Stimulated activated effector memory CD8-positive, alpha-beta T cell treated with anti-CD3 and anti-CD28 coated beads, Interleukin-12 subunit alpha, Interleukin-12 subunit beta, amount 100 ng/mL, for 72 hours (primary cell): ENCODE results near the gene DCST1.

Experiments
- ATAC-seq: fragments of 150-1000 bp; cut with Tn5 transposase; 2 replicates; pipeline ENCODE4 v1.10.0; 2021
- DNase-seq, 2 donors: peaks; one replicate each; pipeline ENCODE4 v3.0.0; 2021 to 2022; ENCODE audit warnings: low spot score in 2 of 2
- H3K27ac Mint-ChIP-seq: one replicate; pipeline ENCODE4 v1.8.0; 2022; ENCODE audit warnings: mild to moderate bottlenecking, mixed read lengths
- H3K36me3 Mint-ChIP-seq: one replicate; pipeline ENCODE4 v1.8.0; 2022; ENCODE audit warnings: mild to moderate bottlenecking, mixed read lengths
- H3K4me1 Mint-ChIP-seq: one replicate; pipeline ENCODE4 v1.8.0; 2022; ENCODE audit warnings: mixed read lengths
- H3K4me3 Mint-ChIP-seq: one replicate; pipeline ENCODE4 v1.8.0; 2022; ENCODE audit warnings: mild to moderate bottlenecking, mixed read lengths
- H3K9me3 Mint-ChIP-seq: one replicate; pipeline ENCODE4 v1.8.0; 2022; ENCODE audit warnings: mixed read lengths

Gene DCST1

GRCh38 chr1:155007251-155007828 is 26.3 kb upstream of the DCST1 start:
- peak overlapping the region; percentile 93 for H3K4me3 Mint-ChIP-seq
- peak overlapping the region; percentile 91 for H3K27ac Mint-ChIP-seq
- no peak for ATAC-seq

DNA sequence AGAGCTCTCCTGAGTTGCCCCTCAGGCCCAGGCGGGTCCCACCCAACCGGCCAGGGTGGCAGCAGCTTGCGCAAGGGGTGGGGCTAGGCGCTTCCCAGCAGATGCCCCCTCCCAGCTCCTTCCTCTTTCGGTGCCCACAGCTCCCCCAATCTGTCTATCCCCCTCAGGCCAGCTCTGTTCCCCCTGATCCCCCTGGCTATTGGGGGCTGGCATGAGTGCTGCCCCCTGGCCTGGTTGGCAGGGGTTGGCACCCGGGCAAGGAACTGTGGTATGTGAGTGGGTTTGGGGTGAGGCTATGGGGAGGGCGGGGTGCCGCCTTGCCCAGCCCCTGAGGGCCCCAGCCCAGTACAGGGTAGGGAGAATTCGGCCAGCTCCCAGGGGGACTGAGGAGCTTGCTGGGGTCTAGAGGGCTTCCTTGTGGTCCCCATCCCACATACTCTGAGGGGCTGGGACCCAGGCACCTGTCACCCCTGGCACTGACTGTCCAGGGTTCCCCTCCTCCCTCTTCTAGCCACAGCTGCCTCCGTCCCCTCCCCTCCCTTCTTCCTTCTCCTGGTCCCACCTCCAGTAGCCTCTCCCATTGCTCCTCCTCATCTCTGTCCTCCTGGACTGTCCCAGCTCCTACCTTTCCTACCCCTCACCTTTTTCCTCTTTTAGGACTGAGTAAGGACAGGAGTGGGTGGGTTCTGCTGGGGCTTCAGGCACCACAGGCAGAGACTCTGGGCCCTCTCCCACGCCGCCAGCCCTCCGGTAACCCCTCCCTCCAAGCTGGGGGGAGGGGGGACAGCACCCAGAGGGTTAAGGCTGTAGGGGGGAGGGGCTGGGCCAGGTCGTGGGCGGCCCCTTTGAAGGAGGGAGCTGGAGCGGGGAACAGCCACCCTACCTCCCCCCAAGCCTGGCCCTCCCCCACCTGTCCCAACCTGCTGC is 25.3 kb upstream of the DCST1 start:
- ATAC-seq (no peak), DNase-seq (no peak)
- H3K9me3 Mint-ChIP-seq, result no peaks in the 10 kb centered on the region
- H3K4me3 Mint-ChIP-seq, result peak overlapping the region; percentile 74
- H3K4me1 Mint-ChIP-seq, result peaks cover 76% of the 10 kb centered on the region
- peaks cover 11% of the 10 kb centered on the region for H3K36me3 Mint-ChIP-seq
- peak overlapping the region; percentile 97 for H3K27ac Mint-ChIP-seq

More at GRCh38 chr1:155007251-155007828, 26.3 kb upstream of the DCST1 start:
- Mint-ChIP-seq H3K4me1 (peaks cover 70% of the 10 kb centered on the region), H3K36me3 (peaks cover 7% of the 10 kb centered on the region), H3K9me3 (no peaks in the 10 kb centered on the region)
- DNase-seq, result no peak

GRCh38 chr1:155009221-155009711 is 24.4 kb upstream of the DCST1 start:
- Mint-ChIP-seq H3K36me3 (peaks cover 11% of the 10 kb centered on the region), H3K4me3 (peak overlapping the region; percentile 74), H3K4me1 (peaks cover 74% of the 10 kb centered on the region), H3K27ac (peak overlapping the region; percentile 97), H3K9me3 (no peaks in the 10 kb centered on the region)
- DNase-seq, result no peak
- no peak for ATAC-seq

DNA sequence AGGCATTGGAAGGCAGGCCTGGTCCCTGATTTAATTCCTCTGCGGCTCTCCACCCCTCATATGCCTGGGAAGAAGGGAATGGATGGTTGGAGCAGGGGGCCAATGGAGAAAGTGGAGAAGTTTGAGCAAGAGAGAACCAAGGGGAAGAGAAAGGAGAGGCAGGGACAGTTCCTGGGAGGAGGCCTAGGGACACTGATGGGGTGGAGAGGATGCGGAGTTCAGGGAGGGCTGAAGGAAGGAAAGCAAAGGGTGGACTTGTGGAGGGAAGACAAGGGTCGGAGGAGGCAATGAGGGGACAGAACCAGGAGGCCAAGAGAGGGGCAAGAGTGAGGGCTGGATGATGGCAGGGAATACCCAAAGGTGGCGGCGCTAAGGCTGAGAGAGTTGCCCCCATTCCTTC is 23.9 kb upstream of the DCST1 start:
- H3K4me1 Mint-ChIP-seq, result peaks cover 70% of the 10 kb centered on the region

GRCh38 chr1:155010211-155010918 is 23.3 kb upstream of the DCST1 start:
- Mint-ChIP-seq H3K4me1 (peaks cover 67% of the 10 kb centered on the region), H3K4me3 (peak overlapping the region; percentile 74), H3K27ac (peak overlapping the region; percentile 97), H3K36me3 (peaks cover 20% of the 10 kb centered on the region), H3K9me3 (no peaks in the 10 kb centered on the region)
- ATAC-seq (no peak), DNase-seq (no peak)

More for the DNA sequence above, 23.9 kb upstream of the DCST1 start:
- no peak for ATAC-seq
- no peak for DNase-seq
- Mint-ChIP-seq H3K9me3 (no peaks in the 10 kb centered on the region), H3K36me3 (peaks cover 13% of the 10 kb centered on the region), H3K27ac (peak overlapping the region; percentile 97), H3K4me3 (peak overlapping the region; percentile 74)

DNA sequence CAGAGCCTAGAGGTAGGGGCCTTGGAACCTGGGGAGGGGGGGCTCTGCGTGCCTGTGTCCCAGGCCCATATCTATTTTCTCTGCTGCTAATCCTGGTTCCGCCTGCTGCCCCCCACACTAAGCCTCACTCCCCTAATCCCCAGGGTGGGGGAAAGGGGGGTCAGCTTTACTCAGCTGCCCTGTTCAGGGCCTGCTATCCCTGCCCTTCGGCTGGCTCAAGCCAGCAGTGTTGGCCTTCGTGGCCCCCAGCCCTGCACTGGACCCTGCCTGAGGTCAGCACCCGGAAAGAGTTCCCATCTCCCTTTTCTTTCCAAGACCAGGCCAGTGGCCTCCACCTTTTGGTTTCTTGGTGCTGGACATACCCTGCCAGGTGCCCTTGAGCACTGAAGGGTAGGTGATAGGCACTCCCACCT is 22.6 kb upstream of the DCST1 start:
- Mint-ChIP-seq H3K4me3 (peak overlapping the region; percentile 74), H3K36me3 (peaks cover 26% of the 10 kb centered on the region)

GRCh38 chr1:155011437-155012025 is 22.1 kb upstream of the DCST1 start:
- H3K4me3 Mint-ChIP-seq, result peak overlapping the region; percentile 74
- H3K4me1 Mint-ChIP-seq, result peaks cover 67% of the 10 kb centered on the region
- H3K9me3 Mint-ChIP-seq, result no peaks in the 10 kb centered on the region
- no peak for ATAC-seq
- peak overlapping the region; percentile 97 for H3K27ac Mint-ChIP-seq
- H3K36me3 Mint-ChIP-seq, result peaks cover 31% of the 10 kb centered on the region
- DNase-seq, result no peak

More for the DNA sequence above, 22.6 kb upstream of the DCST1 start:
- H3K4me1 Mint-ChIP-seq, result peaks cover 67% of the 10 kb centered on the region
- ATAC-seq (no peak), DNase-seq (no peak)
- peak overlapping the region; percentile 97 for H3K27ac Mint-ChIP-seq
- H3K9me3 Mint-ChIP-seq, result no peaks in the 10 kb centered on the region

DNA sequence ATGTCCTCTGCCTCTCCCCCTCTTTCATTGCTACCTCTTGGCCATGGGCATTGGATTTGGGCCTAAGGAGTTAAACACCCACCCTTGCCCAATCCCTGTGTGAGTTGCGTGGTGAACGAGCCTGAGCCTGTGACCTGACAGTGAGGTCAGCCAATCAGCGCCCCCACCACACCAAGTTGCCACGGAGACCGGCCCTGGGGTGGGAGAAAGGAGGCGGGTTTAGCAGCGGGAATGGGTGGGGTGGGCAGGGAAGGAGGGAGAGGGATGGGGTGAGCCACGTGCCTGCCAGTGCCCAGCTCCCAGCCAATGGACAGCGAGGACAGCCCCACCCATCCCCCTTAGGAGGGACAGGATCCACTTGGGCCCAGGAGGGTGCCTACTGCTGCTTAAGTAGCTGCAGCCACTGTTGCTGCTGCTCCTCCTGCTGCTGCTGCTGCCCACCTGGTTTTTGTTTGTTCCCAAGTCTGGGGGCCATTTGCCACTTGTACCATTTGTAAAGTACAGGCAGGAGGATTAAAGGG is 21.5 kb upstream of the DCST1 start:
- Mint-ChIP-seq H3K36me3 (peaks cover 37% of the 10 kb centered on the region), H3K9me3 (no peaks in the 10 kb centered on the region), H3K4me1 (peaks cover 66% of the 10 kb centered on the region), H3K27ac (peak overlapping the region; percentile 88), H3K4me3 (no peak overlapping the region)
- no peak for ATAC-seq
- no peak for DNase-seq

GRCh38 chr1:155012776-155013602 is 20.6 kb upstream of the DCST1 start:
- H3K36me3 Mint-ChIP-seq, result peaks cover 38% of the 10 kb centered on the region
- ATAC-seq, result no peak
- H3K4me1 Mint-ChIP-seq, result peaks cover 68% of the 10 kb centered on the region
- peak overlapping the region; percentile 88 for H3K27ac Mint-ChIP-seq
- no peaks in the 10 kb centered on the region for H3K9me3 Mint-ChIP-seq
- DNase-seq, result no peak
- peak overlapping the region; percentile 23 for H3K4me3 Mint-ChIP-seq

DNA sequence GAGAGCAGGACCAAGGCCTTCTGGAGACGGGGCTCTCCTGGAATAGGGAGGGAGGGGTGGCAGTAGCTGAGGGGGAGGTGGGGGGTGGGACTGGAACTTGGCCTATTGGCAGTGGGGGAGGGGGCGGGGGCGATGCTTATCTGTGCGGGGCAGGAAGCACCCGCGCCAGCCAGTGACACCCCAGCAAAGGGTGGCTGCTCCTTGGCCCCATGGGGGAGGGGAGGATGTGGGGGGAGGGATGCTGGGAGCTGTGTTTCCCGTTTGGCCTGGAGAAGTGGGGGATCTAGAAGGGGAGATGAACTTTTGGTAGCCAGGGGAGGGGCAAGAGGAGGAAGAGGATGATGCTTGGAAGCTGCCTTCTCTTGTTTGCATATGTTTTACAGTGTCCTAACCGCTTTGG is 20.0 kb upstream of the DCST1 start:
- Mint-ChIP-seq H3K4me1 (peaks cover 66% of the 10 kb centered on the region), H3K27ac (peak overlapping the region; percentile 88), H3K4me3 (peak overlapping the region; percentile 23), H3K9me3 (no peaks in the 10 kb centered on the region), H3K36me3 (peaks cover 40% of the 10 kb centered on the region)
- DNase-seq, result no peak
- no peak for ATAC-seq

DNA sequence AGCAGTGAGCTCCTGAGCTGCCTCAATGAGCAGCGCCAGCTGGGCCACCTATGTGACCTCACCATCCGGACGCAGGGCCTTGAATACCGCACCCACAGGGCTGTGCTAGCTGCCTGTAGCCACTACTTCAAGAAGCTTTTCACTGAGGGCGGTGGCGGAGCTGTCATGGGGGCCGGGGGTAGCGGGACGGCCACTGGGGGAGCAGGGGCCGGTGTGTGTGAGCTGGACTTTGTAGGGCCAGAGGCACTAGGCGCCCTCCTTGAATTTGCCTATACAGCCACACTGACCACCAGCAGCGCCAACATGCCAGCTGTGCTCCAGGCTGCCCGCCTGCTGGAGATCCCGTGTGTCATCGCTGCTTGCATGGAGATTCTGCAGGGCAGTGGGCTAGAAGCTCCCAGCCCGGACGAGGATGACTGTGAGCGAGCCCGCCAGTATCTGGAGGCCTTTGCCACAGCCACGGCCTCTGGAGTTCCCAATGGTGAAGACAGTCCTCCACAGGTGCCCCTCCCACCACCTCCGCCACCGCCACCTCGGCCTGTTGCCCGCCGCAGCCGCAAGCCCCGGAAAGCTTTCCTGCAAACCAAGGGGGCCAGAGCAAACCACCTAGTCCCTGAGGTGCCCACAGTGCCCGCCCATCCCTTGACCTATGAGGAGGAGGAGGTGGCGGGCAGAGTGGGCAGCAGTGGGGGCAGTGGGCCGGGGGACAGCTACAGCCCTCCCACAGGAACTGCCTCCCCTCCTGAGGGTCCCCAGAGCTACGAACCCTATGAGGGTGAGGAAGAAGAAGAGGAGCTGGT is 18.7 kb upstream of the DCST1 start:
- no peaks in the 10 kb centered on the region for H3K9me3 Mint-ChIP-seq
- DNase-seq, result no peak
- no peak for ATAC-seq
- H3K36me3 Mint-ChIP-seq, result peaks cover 53% of the 10 kb centered on the region
- no peak overlapping the region for H3K27ac Mint-ChIP-seq
- peaks cover 66% of the 10 kb centered on the region for H3K4me1 Mint-ChIP-seq
- H3K4me3 Mint-ChIP-seq, result no peak overlapping the region

- no peaks in the 10 kb centered on the region for H3K9me3 Mint-ChIP-seq
- H3K4me1 Mint-ChIP-seq, result peaks cover 60% of the 10 kb centered on the region
- ATAC-seq (no peak), DNase-seq (no peak)
- H3K4me3 Mint-ChIP-seq, result no peak overlapping the region
- H3K36me3 Mint-ChIP-seq, result peaks cover 61% of the 10 kb centered on the region
- H3K27ac Mint-ChIP-seq, result peak overlapping the region; percentile 78
Measured at GRCh38 chr1:155015527-155016230, 17.9 kb upstream of the DCST1 start.

- DNase-seq (no peak), ATAC-seq (no peak)
- Mint-ChIP-seq H3K4me1 (peaks cover 54% of the 10 kb centered on the region), H3K9me3 (no peaks in the 10 kb centered on the region), H3K4me3 (peak overlapping the region; percentile 52), H3K27ac (peak overlapping the region; percentile 78), H3K36me3 (peaks cover 64% of the 10 kb centered on the region)
Measured at GRCh38 chr1:155016231-155016831, 17.3 kb upstream of the DCST1 start.
